HG02588 (cell line): ENCODE measurements around the gene SHISAL1.

ENCODE experiments used
- ATAC-seq: cut with Tn5 transposase; IDR thresholded peaks from one replicate; pipeline ENCODE4 v1.9.1; 2021; ENCODE audit warnings: mild to moderate bottlenecking, moderate library complexity; ENCODE audit not compliant: unreplicated experiment

Gene SHISAL1

DNA sequence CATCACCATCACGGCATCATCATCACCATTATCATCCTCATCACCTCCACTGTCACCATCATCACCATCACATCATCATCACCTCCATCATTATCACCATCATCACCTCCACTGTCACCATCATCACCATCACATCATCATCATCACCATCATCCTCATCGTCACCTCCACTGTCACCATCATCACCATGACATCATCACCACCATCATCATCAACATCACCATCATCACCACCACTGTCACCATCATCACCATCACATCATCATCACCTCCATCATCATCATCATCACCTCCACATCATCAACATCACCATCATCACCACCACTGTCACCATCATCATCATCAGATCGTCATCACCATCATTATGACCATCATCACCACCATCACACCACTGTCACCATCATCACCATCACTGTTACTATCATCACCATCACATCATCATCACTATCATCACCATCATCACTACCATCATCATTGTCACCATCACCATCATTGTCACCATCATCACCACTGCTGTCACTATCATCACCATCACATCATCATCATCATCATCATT, 99.2 kb downstream of the SHISAL1 start:
- ATAC-seq, result no peak

GRCh38 chr22:44212936-44213335, 99.8 kb downstream of the SHISAL1 start:
- ATAC-seq, result no peak

DNA sequence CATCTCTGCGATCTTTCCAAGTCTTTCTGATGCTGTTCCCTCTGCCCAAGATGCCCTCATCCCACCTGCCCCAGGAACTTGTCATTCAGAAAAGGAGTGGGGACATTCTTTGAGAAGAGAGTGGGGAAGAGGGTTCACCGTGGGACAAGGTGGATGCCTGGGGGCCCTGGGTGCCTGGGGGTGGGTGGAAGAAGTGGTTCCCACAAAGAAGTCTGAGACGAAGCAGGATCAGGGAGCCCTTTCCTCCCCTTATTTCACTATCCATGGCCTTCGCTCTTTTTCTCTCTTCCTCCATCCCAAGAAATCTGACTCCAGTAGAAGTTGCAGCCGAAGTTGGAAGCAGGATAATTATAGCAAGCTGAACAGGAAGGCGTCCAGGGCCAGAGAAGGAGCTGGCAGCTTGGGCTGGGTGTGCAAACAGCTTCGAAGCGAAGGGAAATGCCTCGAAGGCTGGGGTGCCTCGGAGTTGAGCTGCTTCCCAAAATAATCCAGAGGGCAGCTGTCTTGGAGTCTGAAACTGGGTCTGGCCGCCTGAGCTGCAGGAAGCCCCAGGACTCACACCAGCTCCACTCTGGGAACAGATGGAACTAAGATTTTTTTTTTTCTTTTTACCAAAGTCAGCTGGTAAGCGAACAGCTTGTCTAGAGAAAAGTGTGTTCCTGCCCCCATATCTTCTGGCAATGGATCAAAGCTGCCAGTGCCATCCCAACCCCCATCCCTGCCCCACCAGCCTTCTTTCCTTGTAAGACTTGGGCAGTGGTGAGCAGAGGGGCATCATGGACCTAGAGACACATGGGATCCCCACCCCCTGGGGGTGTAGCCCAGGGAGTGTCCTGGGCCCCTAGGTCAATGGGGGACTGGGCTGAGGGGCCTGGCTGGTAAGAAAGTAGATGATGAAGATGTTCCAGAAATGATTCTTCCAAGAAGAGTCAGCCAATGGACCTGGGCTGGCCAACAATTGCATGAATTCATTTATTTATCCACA, 100.5 kb downstream of the SHISAL1 start:
- ATAC-seq, result no peak

DNA sequence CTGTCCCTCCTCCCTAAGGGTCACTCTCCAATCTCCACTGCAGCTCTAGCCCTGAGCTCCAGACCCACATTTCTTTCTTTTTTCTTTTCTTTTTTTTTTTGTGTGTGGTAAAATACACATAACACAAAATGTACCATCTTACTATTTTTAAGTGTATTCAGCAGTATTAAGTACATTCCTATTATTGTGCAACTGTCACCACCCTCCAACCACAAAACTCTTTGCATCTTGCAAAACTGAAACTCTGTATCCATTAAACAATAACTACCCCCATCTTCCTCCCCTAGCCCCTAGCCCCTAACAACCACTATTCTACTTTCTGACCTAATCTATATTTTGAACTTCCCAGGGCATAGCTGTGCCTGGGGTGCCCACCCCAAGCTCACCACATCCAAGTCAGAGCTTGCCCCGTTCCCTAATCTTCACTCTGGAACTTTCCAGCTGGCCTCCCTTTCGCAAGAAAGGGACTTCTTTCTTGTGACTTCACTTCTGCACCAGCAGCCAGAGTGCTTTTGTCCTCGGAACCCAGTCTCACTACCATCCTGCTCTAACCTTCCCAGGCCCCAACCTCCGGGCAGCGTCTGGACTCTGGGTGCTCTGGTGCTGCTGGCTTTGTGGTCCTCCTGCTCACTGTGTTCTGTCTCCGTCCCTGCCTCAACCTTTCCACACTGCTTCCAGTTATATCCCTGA, 101.3 kb downstream of the SHISAL1 start:
- no peak for ATAC-seq

GRCh38 chr22:44210722-44211121, 102.0 kb downstream of the SHISAL1 start:
- ATAC-seq, result no peak

DNA sequence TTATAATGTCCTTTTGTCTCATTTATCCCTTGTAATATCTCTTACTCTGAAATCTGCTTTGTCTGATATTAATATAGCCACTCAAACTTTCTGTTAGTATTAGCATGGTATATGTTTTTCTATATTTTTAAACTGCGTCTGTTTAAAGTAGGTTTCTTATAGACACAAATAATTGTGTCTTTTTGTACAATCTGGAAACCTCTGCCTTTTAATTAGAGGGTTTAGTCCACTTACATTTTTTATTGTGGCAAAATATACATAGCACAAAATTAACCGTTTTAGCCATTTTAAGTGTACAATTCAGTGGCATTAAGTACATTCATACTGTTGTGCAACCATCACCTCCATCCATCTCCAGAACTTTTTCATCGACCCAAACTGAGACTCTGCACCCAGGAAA, 103.4 kb downstream of the SHISAL1 start:
- ATAC-seq, result no peak

DNA sequence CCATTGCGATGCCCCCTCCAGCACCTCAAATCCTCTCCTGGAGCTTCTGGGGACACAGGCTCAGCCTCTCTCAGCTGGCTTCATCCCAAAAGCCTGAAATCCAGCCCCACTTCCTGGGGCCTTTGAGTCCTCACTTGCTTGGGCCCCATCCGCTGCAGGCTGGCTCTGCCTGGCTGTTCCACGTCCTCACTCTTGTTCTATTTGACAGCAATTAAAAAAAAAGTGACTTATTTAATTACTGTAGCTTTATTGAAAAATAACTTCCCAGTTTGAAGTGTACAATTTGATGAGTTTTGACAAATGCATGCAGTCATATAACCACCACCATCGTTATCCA, 104.8 kb downstream of the SHISAL1 start:
- ATAC-seq, result no peak

DNA sequence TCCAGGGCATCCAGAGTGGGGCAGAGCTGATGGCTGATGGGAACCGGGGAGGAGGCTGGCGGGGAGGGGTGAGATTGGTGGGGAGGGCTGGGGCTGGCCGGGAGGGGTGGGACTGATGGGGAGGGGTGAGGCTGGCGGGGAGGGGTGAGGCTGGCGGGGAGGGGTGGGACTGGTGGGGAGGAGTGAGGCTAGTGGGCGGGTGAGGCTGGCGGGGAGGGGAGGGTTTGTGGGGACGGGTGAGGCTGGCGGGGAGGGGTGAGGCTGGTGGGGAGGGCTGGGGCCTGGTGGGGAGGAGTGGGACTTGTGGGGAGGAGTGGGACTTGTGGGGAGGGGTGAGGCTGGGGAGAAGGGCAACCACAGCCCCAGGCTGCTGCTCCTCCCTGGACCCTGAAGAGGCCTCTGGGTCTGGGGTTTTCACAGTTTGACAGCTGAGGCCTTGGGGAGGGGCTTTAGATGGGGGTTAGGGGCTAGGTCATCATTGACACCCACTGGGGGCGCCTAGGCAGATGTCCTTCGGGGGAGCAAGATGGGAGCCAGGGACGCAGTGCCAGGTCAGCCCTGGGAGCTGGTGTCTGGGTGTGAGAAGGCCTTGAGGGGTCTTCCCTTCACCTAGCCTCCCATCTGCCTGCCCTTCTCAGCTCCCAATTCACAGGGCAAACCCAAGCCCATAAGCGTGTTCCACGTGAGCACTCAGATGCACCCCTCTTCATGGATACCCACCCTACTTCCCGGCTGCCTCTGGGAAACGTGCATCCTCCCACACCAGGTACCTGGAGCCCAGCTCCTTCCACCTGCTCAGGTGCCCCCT, 105.4 kb downstream of the SHISAL1 start:
- ATAC-seq, result no peak

DNA sequence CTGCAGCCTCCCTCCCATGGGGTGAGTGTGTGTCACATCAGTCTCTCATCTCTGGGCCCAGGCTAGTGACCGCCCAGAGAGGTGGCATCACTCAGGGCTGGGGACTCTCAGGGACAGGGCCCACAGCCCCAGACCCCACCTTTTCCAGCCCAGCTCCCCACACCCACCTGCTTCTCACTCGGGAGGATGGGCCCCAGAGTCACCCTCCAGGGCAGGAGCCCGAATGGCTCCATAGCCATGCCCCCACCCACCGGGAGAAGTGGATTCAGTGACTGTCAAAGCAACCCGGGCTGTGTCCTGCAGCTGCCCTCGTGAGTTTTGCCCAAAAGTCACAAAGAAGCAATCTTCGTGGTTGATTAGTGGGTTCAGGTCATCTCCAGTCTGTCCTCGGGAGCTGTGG, 106.1 kb downstream of the SHISAL1 start:
- no peak for ATAC-seq

- ATAC-seq, result no peak
Measured at GRCh38 chr22:44206330-44206645, 106.5 kb downstream of the SHISAL1 start.

GRCh38 chr22:44205516-44206329, 107.0 kb downstream of the SHISAL1 start:
- ATAC-seq, result no peak

- no peak for ATAC-seq
Measured at GRCh38 chr22:44204739-44205515, 107.8 kb downstream of the SHISAL1 start.

- no peak for ATAC-seq
Measured at GRCh38 chr22:44203203-44203602, 109.5 kb downstream of the SHISAL1 start.

DNA sequence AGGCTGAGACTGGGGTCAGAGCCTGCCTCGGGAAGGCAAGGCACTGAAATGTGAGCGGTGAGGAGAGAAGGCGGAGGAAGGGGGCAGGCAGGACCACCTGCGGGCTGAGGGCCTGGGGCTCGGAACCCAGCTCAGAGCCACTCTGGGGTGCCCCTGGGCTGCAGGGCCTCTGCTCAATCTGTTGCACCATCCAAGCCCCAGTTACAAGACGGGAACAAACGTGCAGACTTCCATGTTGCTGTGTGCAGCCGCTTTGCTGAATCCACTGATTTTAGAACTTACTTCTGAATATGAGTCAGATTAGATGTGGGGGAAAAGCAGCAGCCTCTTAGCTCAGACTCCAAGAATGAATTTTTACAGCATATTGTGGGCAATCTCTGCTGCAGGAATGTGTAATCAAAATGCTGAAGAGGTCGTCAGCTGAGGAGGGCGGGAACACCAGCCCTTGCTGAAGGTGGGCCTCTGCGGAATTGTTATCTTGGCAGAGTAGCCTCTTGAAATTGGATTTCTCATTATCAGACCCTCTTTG, 110.4 kb downstream of the SHISAL1 start:
- no peak for ATAC-seq

DNA sequence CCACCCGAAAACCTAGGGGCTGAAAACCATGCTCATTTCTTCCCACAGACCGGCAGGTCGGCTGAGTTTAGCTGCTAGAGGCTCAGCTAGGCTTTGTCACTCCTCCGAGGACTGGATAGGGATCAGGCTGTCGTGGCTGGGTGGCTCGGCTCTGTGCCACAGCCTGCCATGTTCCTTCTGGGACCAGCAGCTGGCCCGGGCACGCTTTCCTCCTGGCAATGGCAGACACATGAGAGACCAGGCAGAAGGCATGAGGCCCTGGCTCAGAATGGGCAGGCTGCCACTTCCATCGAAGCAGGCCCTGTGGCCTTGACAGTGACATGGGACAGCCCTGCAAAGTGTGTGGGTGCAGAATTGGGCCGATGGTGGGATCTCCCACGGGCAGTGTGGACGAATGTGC, 111.1 kb downstream of the SHISAL1 start:
- ATAC-seq, result no peak

DNA sequence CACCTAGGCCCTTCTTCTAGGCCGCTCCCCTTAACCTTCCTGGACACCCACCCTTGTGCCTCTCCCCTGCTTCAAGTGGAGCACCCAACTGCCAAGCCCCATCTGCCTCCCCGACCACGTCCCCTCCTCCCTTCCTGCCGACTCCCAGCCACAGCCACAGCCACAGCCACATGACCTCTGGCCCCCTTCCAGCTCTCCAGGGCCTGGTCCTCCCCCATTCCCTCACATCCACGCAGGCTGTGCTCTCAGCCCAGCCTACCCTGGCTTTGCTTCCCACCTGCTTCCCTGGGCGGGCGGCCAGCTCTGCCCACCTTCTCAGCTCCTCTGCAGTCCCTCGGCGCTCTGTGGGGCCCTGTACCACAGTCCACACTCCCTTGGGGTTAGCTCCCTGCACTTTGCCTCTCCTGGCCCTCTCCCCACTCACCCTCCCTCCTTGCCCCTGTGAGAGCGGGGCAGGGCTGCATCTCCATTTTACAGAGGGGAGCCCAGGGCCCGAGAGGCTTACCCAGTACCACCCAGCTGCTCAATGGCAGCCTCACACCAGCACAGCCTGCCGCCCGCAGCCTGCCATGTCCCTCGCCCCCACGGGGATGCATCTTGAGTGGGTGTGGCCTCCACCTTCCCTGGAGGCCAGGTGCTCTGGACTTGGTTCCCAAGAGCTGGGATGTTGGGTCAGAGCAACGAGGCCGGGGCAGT, 111.7 kb downstream of the SHISAL1 start:
- no peak for ATAC-seq

GRCh38 chr22:44200451-44200850, 112.3 kb downstream of the SHISAL1 start:
- no peak for ATAC-seq

- no peak for ATAC-seq
Measured at GRCh38 chr22:44199866-44200265, 112.9 kb downstream of the SHISAL1 start.

DNA sequence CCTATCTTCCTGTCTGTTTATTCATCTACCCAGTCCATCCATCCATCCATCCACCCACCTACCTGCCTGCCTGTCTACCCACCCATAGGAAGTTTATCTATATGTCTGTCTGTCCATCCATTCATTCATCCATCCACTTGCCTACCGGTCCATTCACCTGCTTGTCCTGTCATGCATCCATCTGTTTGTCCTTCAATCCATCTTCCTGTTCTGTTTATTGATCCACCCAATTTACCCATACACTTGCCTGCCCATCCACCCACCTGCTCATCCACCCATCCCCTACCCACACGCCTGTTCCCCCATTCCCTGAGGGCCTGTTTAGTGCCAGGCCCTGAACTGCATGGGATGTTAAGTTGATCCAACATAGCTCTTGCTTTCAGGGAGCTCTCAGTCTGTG, 113.6 kb downstream of the SHISAL1 start:
- ATAC-seq, result no peak
